Esophagus squamous epithelium (tissue), 5 donors: ENCODE data around the gene EPB41L5. TPM values are rescaled to one million over a fixed set of nuclear protein-coding genes. Genes with fewer than 3 reads are reported as not detected.

Source experiments
- DNase-seq: peaks from one replicate; lab custom pipeline; 2025; lab: John Stamatoyannopoulos, UW
- H3K27ac ChIP-seq, 4 donors: fragments of 200-600 bp; sonication (generic); one replicate each; pipeline ENCODE4 v1.5.1; 2016 to 2019; ENCODE audit warnings: mild to moderate bottlenecking in 1 of 4
- H3K27me3 ChIP-seq, 4 donors: fragments of 200-600 bp; sonication (generic); 1 replicate in 3 of 4; 2 replicates in 1 of 4; pipeline versions ENCODE4 v1.5.1 to v1.6.0; 2017 to 2021; ENCODE audit warnings: antibody characterized with exemption in 1 of 4
- H3K36me3 ChIP-seq, 3 donors: fragments of 200-600 bp; sonication (generic); one replicate each; pipeline ENCODE4 v1.5.1; 2016 to 2019
- H3K4me1 ChIP-seq, 3 donors: fragments of 200-600 bp; sonication (generic); one replicate each; pipeline ENCODE4 v1.5.1; 2017 to 2019
- H3K4me3 ChIP-seq, 4 donors: fragments of 200-600 bp; sonication (generic); 1 replicate in 3 of 4; 2 replicates in 1 of 4; pipeline ENCODE4 v1.5.1; 2016 to 2019; ENCODE audit warnings: mild to moderate bottlenecking in 2 of 4, moderate library complexity in 1 of 4
- H3K9me3 ChIP-seq, 3 donors: fragments of 200-600 bp; sonication (generic); one replicate each; pipeline ENCODE4 v1.5.1; 2016 to 2019
- CTCF ChIP-seq, 6 experiments: fragments of 450-650 bp in 4 of 6; fragments of 200-600 bp in 2 of 6; sonication (generic) in 2 of 6; IDR thresholded peaks; one replicate each; pipeline ENCODE4 v1.5.1; 2016 to 2019; ENCODE audit warnings: antibody characterized with exemption in 6 of 6, mild to moderate bottlenecking in 4 of 6, moderate library complexity in 4 of 6
- POLR2A ChIP-seq, 4 donors: fragments of 450-650 bp; IDR thresholded peaks; one replicate each; pipeline ENCODE4 v1.6.1; 2017; ENCODE audit warnings: antibody characterized with exemption in 4 of 4, mild to moderate bottlenecking in 4 of 4, moderate library complexity in 3 of 4
- WGBS, 2 donors: methylation state at CpG; one replicate each; pipeline ENCODE4 v1.1.5; 2018; 5-methylcytosine and 5-hydroxymethylcytosine counted together
- intact Hi-C: fragments of 100-400 bp; cut with DNase I; formaldehyde crosslinking; loops from one replicate; pipeline ENCODE4 v1.15.0; 2022
- total RNA-seq, 4 donors: library from RNA; depleted of rRNA; stranded (reverse); fragments of >200 nt; gene quantifications; one replicate each; pipeline ENCODE4 v1.1.0, GENCODE V29; 2016
- donor health status: DM: yes; HTN: yes; CAD: no.

The EPB41L5 gene
- total RNA-seq, 4 donors from 2014 or later = 12.2 to 26.3 (median 19.4) TPM

- WGBS, 2 donors = 88 to 92% methylated on average over 8 of the region's 8 CpGs
- DNase-seq = no peak
Measured at GRCh38 chr2:120221616-120222015, 208.7 kb downstream of the EPB41L5 start.

GRCh38 chr2:120222186-120223033 lies 209.5 kb downstream of the EPB41L5 start:
- WGBS, 2 donors = 93 to 96% methylated on average over 24 to 25 of the region's 49 CpGs
- intact Hi-C loops = no loop called here
- peaks cover 0 to 30% (median 0%) of the 10 kb centered on the region in 3 donors for H3K36me3 ChIP-seq
- peak overlapping the region; percentile 94 to 98 (median 96) for H3K27ac ChIP-seq
- TF ChIP-seq POLR2A (IDR thresholded peaks at IDR 0.05) = no peak
- no peak for TF ChIP-seq CTCF (IDR thresholded peaks at IDR 0.05)
- peak overlapping the region; percentile 69 to 84 (median 74) for H3K4me3 ChIP-seq
- no peaks in the 10 kb centered on the region for H3K27me3 ChIP-seq
- no peaks in the 10 kb centered on the region for H3K9me3 ChIP-seq
- peaks cover 19 to 49% (median 32%) of the 10 kb centered on the region in 3 donors for H3K4me1 ChIP-seq
- no peak for DNase-seq

More at GRCh38 chr2:120221616-120222015, 208.7 kb downstream of the EPB41L5 start:
- Histone ChIP-seq H3K4me3 (no peak overlapping the region), H3K27me3 (no peaks in the 10 kb centered on the region), H3K9me3 (no peaks in the 10 kb centered on the region), H3K36me3 (peaks cover 0 to 32% (median 0%) of the 10 kb centered on the region in 3 donors), H3K4me1 (peaks cover 19 to 49% (median 32%) of the 10 kb centered on the region in 3 donors), H3K27ac (no peak overlapping the region)
- intact Hi-C loops = no loop called here
- TF ChIP-seq POLR2A (IDR thresholded peaks at IDR 0.05) (no peak), CTCF (IDR thresholded peaks at IDR 0.05) (no peak)

GRCh38 chr2:120223034-120223912 lies 210.4 kb downstream of the EPB41L5 start, which contains the start of gene TMEM185B:
TMEM185B (minus strand) TSS chr2:120223400; CDS start chr2:120222976, 424 bp downstream.
- intact Hi-C loops = no loop called here
- Histone ChIP-seq H3K4me3 (peak within 1 kb of the TSS; percentile 69 to 84 (median 74)), H3K9me3 (no peaks in the 10 kb centered on the region), H3K27ac (peak within 1 kb of the TSS; percentile 94 to 98 (median 96)), H3K36me3 (peaks cover 0 to 21% (median 0%) of the 10 kb centered on the region in 3 donors), H3K27me3 (no peaks in the 10 kb centered on the region), H3K4me1 (peaks cover 19 to 49% (median 32%) of the 10 kb centered on the region in 3 donors)
- 3% methylated on average over 12 of the region's 108 CpGs; no CpG with 5 or more reads in 1 of the 2 donors for WGBS, 2 donors
- no peak for DNase-seq
- TF ChIP-seq CTCF (IDR thresholded peaks at IDR 0.05) = peak in 4 of 6 experiments; percentile 22 to 58 (median 29)
- peak in 2 of 4 donors; percentile 40 to 65 for TF ChIP-seq POLR2A (IDR thresholded peaks at IDR 0.05)

GRCh38 chr2:120224256-120224655 lies 211.4 kb downstream of the EPB41L5 start:
- peak overlapping the region in 3 of 4 donors; percentile 70 to 84 (median 79) for H3K4me3 ChIP-seq

More at GRCh38 chr2:120224256-120224655, 211.4 kb downstream of the EPB41L5 start:
- TF ChIP-seq POLR2A (IDR thresholded peaks at IDR 0.05) (no peak), CTCF (IDR thresholded peaks at IDR 0.05) (no peak)
- Histone ChIP-seq H3K27ac (peak overlapping the region; percentile 94 to 98 (median 96)), H3K27me3 (no peaks in the 10 kb centered on the region), H3K36me3 (peaks cover 0 to 12% (median 0%) of the 10 kb centered on the region in 3 donors), H3K4me1 (peaks cover 19 to 48% (median 32%) of the 10 kb centered on the region in 3 donors), H3K9me3 (no peaks in the 10 kb centered on the region)
- intact Hi-C loops = no loop called here
- 87 to 88% methylated on average over 3 to 4 of the region's 13 CpGs for WGBS, 2 donors
- no peak for DNase-seq
